HL-60 (cell line): Measurements from ENCODE around the gene INPP5B.

ENCODE experiments used
- CTCF ChIP-seq: IDR thresholded peaks from one replicate; pipeline ENCODE4 v1.5.1; 2011; ENCODE audit warnings: low read length, control low read depth, inconsistent platforms; ENCODE audit not compliant: insufficient read depth
- GABPA ChIP-seq: IDR thresholded peaks from 2 replicates; pipeline ENCODE4 v1.6.1; 2012; ENCODE audit warnings: low read depth
- POLR2AphosphoS5 ChIP-seq: IDR thresholded peaks from 2 replicates; pipeline ENCODE4 v1.6.1; 2012; ENCODE audit warnings: low read depth
- REST ChIP-seq: IDR thresholded peaks from 2 replicates; pipeline ENCODE4 v1.6.1; 2012; ENCODE audit warnings: low read depth; ENCODE audit not compliant: insufficient replicate concordance

GRCh38 chr1:37890378-37891014 is 56.4 kb downstream of the INPP5B start:
- TF ChIP-seq CTCF (peak; percentile 40), REST (no peak), POLR2AphosphoS5 (no peak), GABPA (no peak)
